ENCODE data around the gene ARFRP1.

ARFRP1 gene

GRCh38 chr20:63680857-63681608 is 26.7 kb downstream of the ARFRP1 start:
- H3K9ac ChIP-seq (ENCODE audit: low read length) = no peak overlapping the region

GRCh38 chr20:63680427-63680826 is 27.3 kb downstream of the ARFRP1 start:
- H3K79me2 ChIP-seq (ENCODE audit: insufficient read depth, low read length) = no peaks in the 10 kb centered on the region
- no peak overlapping the region for H3K9ac ChIP-seq (ENCODE audit: low read length)
- H3K4me1 ChIP-seq (ENCODE audit: insufficient read depth, low read length, severe bottlenecking) = no peaks in the 10 kb centered on the region
- no peaks in the 10 kb centered on the region for H3K9me2 ChIP-seq (ENCODE audit: low read depth, low read length)
- no peaks in the 10 kb centered on the region for H3F3A ChIP-seq (ENCODE audit: insufficient read depth, low read length)
- H3K27me3 ChIP-seq (ENCODE audit: insufficient read depth, low read length) = no peaks in the 10 kb centered on the region
- no peak overlapping the region for H3K27ac ChIP-seq (ENCODE audit: low read depth, low read length, poor library complexity, severe bottlenecking)
- no peak overlapping the region for H3K4me3 ChIP-seq (ENCODE audit: low read depth, low read length, poor library complexity, severe bottlenecking)
- H2AFZ ChIP-seq (ENCODE audit: low read length) = no peak overlapping the region
- H3K9me3 ChIP-seq (ENCODE audit: low read length) = no peaks in the 10 kb centered on the region
- no peak overlapping the region for H3K4me2 ChIP-seq (ENCODE audit: low read length)
- peaks cover 28% of the 10 kb centered on the region for H3K36me3 ChIP-seq (ENCODE audit: insufficient read depth, low read length)
- TF ChIP-seq CTCF (IDR thresholded peaks at IDR 0.05; ENCODE audit: low read length) (no peak), EZH2 (IDR thresholded peaks at IDR 0.05; ENCODE audit: borderline replicate concordance, low read length) (no peak)
- H4K20me1 ChIP-seq (ENCODE audit: insufficient read depth, low read length) = no peaks in the 10 kb centered on the region

More at GRCh38 chr20:63680857-63681608, 26.7 kb downstream of the ARFRP1 start:
- peaks cover 22% of the 10 kb centered on the region for H3K36me3 ChIP-seq (ENCODE audit: insufficient read depth, low read length)
- H3K79me2 ChIP-seq (ENCODE audit: insufficient read depth, low read length) = no peaks in the 10 kb centered on the region
- no peaks in the 10 kb centered on the region for H4K20me1 ChIP-seq (ENCODE audit: insufficient read depth, low read length)
- no peak overlapping the region for H3K4me3 ChIP-seq (ENCODE audit: low read depth, low read length, poor library complexity, severe bottlenecking)
- no peak overlapping the region for H3K27ac ChIP-seq (ENCODE audit: low read depth, low read length, poor library complexity, severe bottlenecking)
- H3K27me3 ChIP-seq (ENCODE audit: insufficient read depth, low read length) = no peaks in the 10 kb centered on the region
- TF ChIP-seq CTCF (IDR thresholded peaks at IDR 0.05; ENCODE audit: low read length) (no peak), EZH2 (IDR thresholded peaks at IDR 0.05; ENCODE audit: borderline replicate concordance, low read length) (no peak)
- H3K4me2 ChIP-seq (ENCODE audit: low read length) = no peak overlapping the region
- no peaks in the 10 kb centered on the region for H3F3A ChIP-seq (ENCODE audit: insufficient read depth, low read length)
- no peak overlapping the region for H2AFZ ChIP-seq (ENCODE audit: low read length)
- no peaks in the 10 kb centered on the region for H3K9me3 ChIP-seq (ENCODE audit: low read length)
- no peaks in the 10 kb centered on the region for H3K4me1 ChIP-seq (ENCODE audit: insufficient read depth, low read length, severe bottlenecking)
- H3K9me2 ChIP-seq (ENCODE audit: low read depth, low read length) = no peaks in the 10 kb centered on the region

- no peak overlapping the region for H3K4me2 ChIP-seq (ENCODE audit: low read length)
- no peak overlapping the region for H3K4me3 ChIP-seq (ENCODE audit: low read depth, low read length, poor library complexity, severe bottlenecking)
- no peaks in the 10 kb centered on the region for H3K9me3 ChIP-seq (ENCODE audit: low read length)
- no peak overlapping the region for H2AFZ ChIP-seq (ENCODE audit: low read length)
- peaks cover 29% of the 10 kb centered on the region for H3K36me3 ChIP-seq (ENCODE audit: insufficient read depth, low read length)
- no peaks in the 10 kb centered on the region for H3K79me2 ChIP-seq (ENCODE audit: insufficient read depth, low read length)
- no peaks in the 10 kb centered on the region for H3K27me3 ChIP-seq (ENCODE audit: insufficient read depth, low read length)
- no peak overlapping the region for H3K9ac ChIP-seq (ENCODE audit: low read length)
- no peak overlapping the region for H3K27ac ChIP-seq (ENCODE audit: low read depth, low read length, poor library complexity, severe bottlenecking)
- H3K4me1 ChIP-seq (ENCODE audit: insufficient read depth, low read length, severe bottlenecking) = no peaks in the 10 kb centered on the region
- H4K20me1 ChIP-seq (ENCODE audit: insufficient read depth, low read length) = no peaks in the 10 kb centered on the region
- TF ChIP-seq CTCF (IDR thresholded peaks at IDR 0.05; ENCODE audit: low read length) (no peak), EZH2 (IDR thresholded peaks at IDR 0.05; ENCODE audit: borderline replicate concordance, low read length) (no peak)
- H3F3A ChIP-seq (ENCODE audit: insufficient read depth, low read length) = no peaks in the 10 kb centered on the region
- H3K9me2 ChIP-seq (ENCODE audit: low read depth, low read length) = no peaks in the 10 kb centered on the region
Observed at GRCh38 chr20:63679799-63680305, 27.9 kb downstream of the ARFRP1 start.
